IPS-11a (cell line): ENCODE data around the gene HNRNPA1.

ENCODE experiments used
- H3K4me3 ChIP-seq: one replicate; pipeline ENCODE4 v1.5.1; 2013; ENCODE audit warnings: low read depth, low read length, control low read depth

HNRNPA1 gene

GRCh38 chr12:54331461-54331860 is 50.9 kb downstream of the HNRNPA1 start:
- H3K4me3 ChIP-seq = no peak overlapping the region

GRCh38 chr12:54333420-54334034 is 53.0 kb downstream of the HNRNPA1 start:
- H3K4me3 ChIP-seq = no peak overlapping the region
